Breast epithelium (tissue), 3 donors: ENCODE results near the gene CTXN1.

ENCODE experiments used
- POLR2A ChIP-seq: fragments of 450-650 bp; IDR thresholded peaks from one replicate; pipeline ENCODE4 v1.6.1; 2016; ENCODE audit warnings: antibody characterized with exemption, mild to moderate bottlenecking, moderate library complexity
- TF ChIP-seq, protein P1 (sequence below), 3 donors: fragments of 450-650 bp; IDR thresholded peaks; one replicate each; pipeline ENCODE4 v1.5.1; 2016 to 2017; ENCODE audit warnings: antibody characterized with exemption in 3 of 3, mild to moderate bottlenecking in 3 of 3, moderate library complexity in 3 of 3

DNA sequence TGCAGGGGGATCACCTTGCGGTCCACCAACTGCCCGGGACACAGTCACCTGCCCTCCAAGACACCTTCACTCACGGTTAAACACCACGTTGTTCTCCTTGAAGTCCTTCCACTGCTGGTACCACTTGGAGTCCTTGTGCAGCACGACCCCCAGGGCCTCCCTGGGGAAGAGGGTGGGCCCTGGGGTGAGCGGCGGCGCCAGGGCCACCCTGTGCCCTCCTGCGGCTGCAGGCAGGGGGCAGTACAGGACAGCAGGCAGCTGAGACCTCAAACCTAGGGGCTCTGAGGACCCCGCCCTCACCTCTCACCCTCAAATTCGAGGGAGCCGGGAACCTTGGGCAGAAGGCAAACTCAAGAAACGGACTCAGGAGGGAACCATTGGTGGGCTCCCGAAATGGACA is 7.5 kb upstream of the CTXN1 start:
- TF ChIP-seq, protein P1, sequence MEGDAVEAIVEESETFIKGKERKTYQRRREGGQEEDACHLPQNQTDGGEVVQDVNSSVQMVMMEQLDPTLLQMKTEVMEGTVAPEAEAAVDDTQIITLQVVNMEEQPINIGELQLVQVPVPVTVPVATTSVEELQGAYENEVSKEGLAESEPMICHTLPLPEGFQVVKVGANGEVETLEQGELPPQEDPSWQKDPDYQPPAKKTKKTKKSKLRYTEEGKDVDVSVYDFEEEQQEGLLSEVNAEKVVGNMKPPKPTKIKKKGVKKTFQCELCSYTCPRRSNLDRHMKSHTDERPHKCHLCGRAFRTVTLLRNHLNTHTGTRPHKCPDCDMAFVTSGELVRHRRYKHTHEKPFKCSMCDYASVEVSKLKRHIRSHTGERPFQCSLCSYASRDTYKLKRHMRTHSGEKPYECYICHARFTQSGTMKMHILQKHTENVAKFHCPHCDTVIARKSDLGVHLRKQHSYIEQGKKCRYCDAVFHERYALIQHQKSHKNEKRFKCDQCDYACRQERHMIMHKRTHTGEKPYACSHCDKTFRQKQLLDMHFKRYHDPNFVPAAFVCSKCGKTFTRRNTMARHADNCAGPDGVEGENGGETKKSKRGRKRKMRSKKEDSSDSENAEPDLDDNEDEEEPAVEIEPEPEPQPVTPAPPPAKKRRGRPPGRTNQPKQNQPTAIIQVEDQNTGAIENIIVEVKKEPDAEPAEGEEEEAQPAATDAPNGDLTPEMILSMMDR (IDR thresholded peaks at IDR 0.05): no peak
- TF ChIP-seq POLR2A: no peak
